ENCODE data around the gene ATP8A2. TPM values are rescaled to one million over a fixed set of nuclear protein-coding genes. Genes with fewer than 3 reads are reported as not detected.

The ATP8A2 gene
- total and polyA plus RNA-seq, 9 donors, result 0.23 to 0.95 (median 0.35) TPM

- no peak for TF ChIP-seq POLR2A (IDR thresholded peaks at IDR 0.05)
- no peak for TF ChIP-seq EP300 (IDR thresholded peaks at IDR 0.05)
- intact Hi-C loops (cut with DNase I), result no loop called here
- no peak for DNase-seq
- no peak overlapping the region for H3K27ac ChIP-seq
- 88 to 90% (median 89%) methylated on average over 9 of the region's 9 CpGs for WGBS, 3 donors
- H3K9me3 ChIP-seq, result no peaks in the 10 kb centered on the region
- no peaks in the 10 kb centered on the region for H3K4me1 ChIP-seq (ENCODE audit: insufficient read depth)
- H3K27me3 ChIP-seq, result no peaks in the 10 kb centered on the region
- no peaks in the 10 kb centered on the region for H3K36me3 ChIP-seq
- no peak overlapping the region for H3K4me3 ChIP-seq
Measured at GRCh38 chr13:25462301-25463125, 90.7 kb downstream of the ATP8A2 start.

- H3K27me3 ChIP-seq, result no peaks in the 10 kb centered on the region
- intact Hi-C loops (cut with DNase I), result no loop called here
- no peaks in the 10 kb centered on the region for H3K9me3 ChIP-seq
- DNase-seq, result no peak
- TF ChIP-seq POLR2A (IDR thresholded peaks at IDR 0.05) (no peak), CTCF (IDR thresholded peaks at IDR 0.05) (no peak), EP300 (IDR thresholded peaks at IDR 0.05) (no peak)
- no peaks in the 10 kb centered on the region for H3K4me1 ChIP-seq (ENCODE audit: insufficient read depth)
- no peak overlapping the region for H3K4me3 ChIP-seq
- 49 to 64% (median 51%) methylated on average over 3 of the region's 3 CpGs for WGBS, 3 donors
- H3K36me3 ChIP-seq, result no peaks in the 10 kb centered on the region
- no peak overlapping the region for H3K27ac ChIP-seq
Measured at GRCh38 chr13:25463496-25463895, 91.7 kb downstream of the ATP8A2 start.

- Histone ChIP-seq H3K9me3 (no peaks in the 10 kb centered on the region), H3K36me3 (no peaks in the 10 kb centered on the region), H3K4me1 (ENCODE audit: insufficient read depth) (no peaks in the 10 kb centered on the region), H3K4me3 (no peak overlapping the region), H3K27me3 (no peaks in the 10 kb centered on the region), H3K27ac (no peak overlapping the region)
- intact Hi-C loops (cut with DNase I), result no loop called here
- no peak for TF ChIP-seq EP300 (IDR thresholded peaks at IDR 0.05)
- TF ChIP-seq POLR2A (IDR thresholded peaks at IDR 0.05), result no peak
- no peak for TF ChIP-seq CTCF (IDR thresholded peaks at IDR 0.05)
- DNase-seq, result no peak
- WGBS, 3 donors, result 50 to 67% (median 57%) methylated on average over 4 of the region's 4 CpGs
Measured at GRCh38 chr13:25466880-25467279, 95.1 kb downstream of the ATP8A2 start.

GRCh38 chr13:25468325-25469168, 96.8 kb downstream of the ATP8A2 start:
- H3K27ac ChIP-seq, result no peak overlapping the region
- TF ChIP-seq EP300 (IDR thresholded peaks at IDR 0.05), result no peak
- TF ChIP-seq POLR2A (IDR thresholded peaks at IDR 0.05), result no peak
- no peak for TF ChIP-seq CTCF (IDR thresholded peaks at IDR 0.05)
- no peaks in the 10 kb centered on the region for H3K27me3 ChIP-seq
- intact Hi-C loops (cut with DNase I), result no loop called here
- 3 to 4% (median 4%) methylated on average over 41 to 75 of the region's 75 CpGs for WGBS, 3 donors
- no peaks in the 10 kb centered on the region for H3K9me3 ChIP-seq
- H3K4me1 ChIP-seq (ENCODE audit: insufficient read depth), result no peaks in the 10 kb centered on the region
- no peak overlapping the region for H3K4me3 ChIP-seq
- no peaks in the 10 kb centered on the region for H3K36me3 ChIP-seq
- DNase-seq, result no peak
